Activated CD4-positive, alpha-beta memory T cell treated with anti-CD3 and anti-CD28 coated beads, Interleukin-2, amount 10 ng/mL, durations not matched to agents 7 days and 5 days (primary cell): ENCODE results near the gene SLC27A6. TPM values are rescaled to one million over a fixed set of nuclear protein-coding genes. Genes with fewer than 3 reads are reported as not detected.

Source experiments
- CTCF ChIA-PET: fragments of 350-600 bp; sonication (Branson Sonifier 250); formaldehyde crosslinking; loops from one replicate; lab custom pipeline; 2021; ENCODE audit warnings: antibody characterized with exemption, inconsistent platforms; lab: Charles Lee
- POLR2A ChIA-PET: fragments of 350-600 bp; sonication (Branson Sonifier 250); formaldehyde crosslinking; loops from one replicate; lab custom pipeline; 2021; ENCODE audit warnings: antibody characterized with exemption; lab: Charles Lee
- DNase-seq: peaks from one replicate; pipeline ENCODE4 v3.0.0-alpha.2; 2020
- H3K27ac Mint-ChIP-seq: one replicate; pipeline ENCODE4 v1.8.0; 2021; ENCODE audit warnings: mild to moderate bottlenecking, mixed read lengths
- H3K27me3 Mint-ChIP-seq: one replicate; pipeline ENCODE4 v1.8.0; 2021; ENCODE audit warnings: mixed read lengths
- H3K36me3 Mint-ChIP-seq: one replicate; pipeline ENCODE4 v1.8.0; 2021; ENCODE audit warnings: low read depth, mixed read lengths
- H3K4me1 Mint-ChIP-seq: one replicate; pipeline ENCODE4 v1.8.0; 2021; ENCODE audit warnings: mixed read lengths
- H3K4me3 Mint-ChIP-seq: one replicate; pipeline ENCODE4 v1.8.0; 2021; ENCODE audit warnings: mild to moderate bottlenecking, mixed read lengths
- H3K9me3 Mint-ChIP-seq: one replicate; pipeline ENCODE4 v1.8.0; 2021; ENCODE audit warnings: mixed read lengths
- total RNA-seq, 2 experiments: library from RNA; stranded (reverse); gene quantifications; one replicate each; pipeline ENCODE4 v1.2.3, GENCODE V29; 2021

Gene SLC27A6
- total RNA-seq, 2 experiments from 2014 or later: not detected

DNA sequence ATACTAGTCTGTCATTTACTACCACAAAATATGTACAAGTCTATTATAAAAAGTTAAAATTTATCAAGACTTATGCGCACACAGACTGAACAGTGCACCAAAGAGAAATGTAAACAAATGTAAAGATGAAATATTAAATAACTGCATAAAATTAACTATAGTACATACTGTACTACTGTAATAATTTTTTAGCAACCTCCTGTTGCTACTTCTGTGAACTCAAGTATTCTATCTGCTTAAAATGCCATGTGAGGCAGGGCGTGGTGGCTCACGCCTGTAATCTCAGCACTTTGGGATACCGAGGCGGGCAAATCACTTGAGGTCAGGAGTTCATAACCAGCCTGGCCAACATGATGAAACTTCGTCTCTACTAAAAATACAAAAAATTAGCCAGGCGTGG lies 115.5 kb downstream of the SLC27A6 start:
- CTCF ChIA-PET: no interaction called here
- Mint-ChIP-seq H3K9me3 (no peaks in the 10 kb centered on the region), H3K4me1 (no peaks in the 10 kb centered on the region), H3K4me3 (no peak overlapping the region), H3K27me3 (peaks cover 3% of the 10 kb centered on the region), H3K27ac (no peak overlapping the region), H3K36me3 (no peaks in the 10 kb centered on the region)
- POLR2A ChIA-PET: no interaction called here
- no peak for DNase-seq

DNA sequence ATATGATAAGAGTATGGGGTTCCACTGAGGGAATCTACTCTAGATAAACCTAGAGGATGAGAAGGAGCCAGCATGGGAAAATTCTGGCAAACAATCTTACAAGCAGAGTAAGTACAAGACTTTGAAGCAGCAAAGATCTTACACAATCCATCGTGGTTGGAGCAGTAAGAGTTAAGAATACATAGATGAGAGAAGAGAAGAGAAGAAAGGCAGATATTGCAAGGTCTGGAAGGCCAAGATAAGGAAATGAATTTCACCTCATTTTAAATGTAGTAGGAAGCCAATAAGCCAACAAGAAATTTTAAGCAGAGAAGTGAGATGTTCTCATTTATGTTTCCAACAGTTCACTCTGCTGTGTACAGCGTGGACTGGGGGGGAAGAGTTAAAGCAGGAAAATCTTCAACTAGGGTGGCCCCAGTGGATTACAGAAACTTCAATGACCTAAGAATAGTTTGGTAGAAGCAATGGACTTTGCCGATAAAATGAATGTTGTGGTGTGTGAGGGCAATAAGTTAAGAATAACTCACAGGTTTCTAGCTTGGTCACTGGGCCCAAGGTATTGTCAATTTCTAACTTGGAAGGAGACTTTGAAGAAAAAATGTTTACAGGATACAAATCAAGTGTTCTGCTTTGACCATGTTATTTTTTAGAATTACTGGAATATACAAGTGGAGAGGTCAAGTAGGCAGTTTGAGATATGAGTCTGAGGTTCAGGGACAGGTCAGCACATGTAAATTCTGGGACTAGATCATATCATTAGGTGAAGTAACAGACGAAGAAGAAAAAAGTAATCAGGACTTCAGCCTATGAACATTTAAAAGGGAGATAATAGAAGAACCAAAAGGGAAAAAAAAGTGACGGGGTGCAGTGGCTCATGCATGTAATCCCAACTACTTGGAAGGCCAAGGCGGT lies 117.2 kb downstream of the SLC27A6 start:
- H3K4me1 Mint-ChIP-seq: no peaks in the 10 kb centered on the region
- POLR2A ChIA-PET: no interaction called here
- no peak for DNase-seq
- CTCF ChIA-PET: interaction anchor here (0.6 kb wide), 1 partner anchor 11 kb away, joined by 4 read pairs; no protein-coding TSS in a partner anchor
- H3K27ac Mint-ChIP-seq: no peak overlapping the region
- no peaks in the 10 kb centered on the region for H3K36me3 Mint-ChIP-seq
- no peak overlapping the region for H3K4me3 Mint-ChIP-seq
- no peaks in the 10 kb centered on the region for H3K9me3 Mint-ChIP-seq
- peaks cover 4% of the 10 kb centered on the region for H3K27me3 Mint-ChIP-seq

Other genes with a start within 250 kb of the SLC27A6 start
- gene ISOC1, start 129.3 kb downstream of the SLC27A6 start, total RNA-seq: 10 to 100 TPM; 14.4 to 16.4 TPM